ENCODE data around the gene HACD3. TPM values are rescaled to one million over a fixed set of nuclear protein-coding genes. Genes with fewer than 3 reads are reported as not detected.

HACD3 gene
- total RNA-seq, 1 experiment from 2014 or later: 71.6 TPM

GRCh38 chr15:65558336-65558735 lies 28.1 kb downstream of the HACD3 start:
- POLR2A ChIA-PET (ENCODE audit: unreplicated experiment): no interaction called here
- H3K27me3 ChIP-seq (ENCODE audit: insufficient read depth, low read depth): no peaks in the 10 kb centered on the region
- TF ChIP-seq CTCF (conservative IDR thresholded peaks at IDR 0.05) (no peak), EZH2 (IDR thresholded peaks at IDR 0.05; ENCODE audit: low read depth) (no peak)
- CTCF ChIA-PET: no interaction called here
- BruUV-seq (replicated peaks): no TSS peak
- no peaks in the 10 kb centered on the region for H3K79me2 ChIP-seq (ENCODE audit: low read depth)
- H3K4me3 ChIP-seq: no peak overlapping the region
- no peaks in the 10 kb centered on the region for H3K9me2 ChIP-seq (ENCODE audit: insufficient read depth)
- no peaks in the 10 kb centered on the region for H3F3A ChIP-seq (ENCODE audit: insufficient read depth, low read depth)
- H3K9me3 ChIP-seq (ENCODE audit: insufficient read depth, low read depth): no peaks in the 10 kb centered on the region
- no peak overlapping the region for H3K4me2 ChIP-seq
- no peak for DNase-seq
- H3K27ac ChIP-seq: no peak overlapping the region
- H3K36me3 ChIP-seq (ENCODE audit: low read depth): no peaks in the 10 kb centered on the region; the same call in 1 of the 2 replicates
- H3K4me1 ChIP-seq (replicated peaks; ENCODE audit: insufficient read depth): no peaks in the 10 kb centered on the region
- intact Hi-C loops (cut with micrococcal nuclease; ENCODE audit: unreplicated experiment): no loop called here
- H4K20me1 ChIP-seq (ENCODE audit: insufficient read depth): no peaks in the 10 kb centered on the region
- no peak overlapping the region for H2AFZ ChIP-seq

- no peaks in the 10 kb centered on the region for H3K9me3 ChIP-seq (ENCODE audit: insufficient read depth, low read depth)
These were observed 28.9 kb downstream of the HACD3 start for GRCh38 chr15:65558997-65559760.

GRCh38 chr15:65559941-65560340 lies 29.7 kb downstream of the HACD3 start:
- TF ChIP-seq EZH2 (IDR thresholded peaks at IDR 0.05; ENCODE audit: low read depth) (no peak), CTCF (conservative IDR thresholded peaks at IDR 0.05) (no peak)
- no peaks in the 10 kb centered on the region for H4K20me1 ChIP-seq (ENCODE audit: insufficient read depth)
- no TSS peak for BruUV-seq (replicated peaks)
- H3K79me2 ChIP-seq (ENCODE audit: low read depth): no peaks in the 10 kb centered on the region
- POLR2A ChIA-PET (ENCODE audit: unreplicated experiment): interaction anchor here (0.6 kb wide), 1 partner anchor 857 kb away, joined by 4 read pairs; no protein-coding TSS in a partner anchor
- no peaks in the 10 kb centered on the region for H3K9me3 ChIP-seq (ENCODE audit: insufficient read depth, low read depth)
- DNase-seq: no peak
- H3F3A ChIP-seq (ENCODE audit: insufficient read depth, low read depth): no peaks in the 10 kb centered on the region
- H3K36me3 ChIP-seq (ENCODE audit: low read depth): no peaks in the 10 kb centered on the region; the same call in 1 of the 2 replicates
- no peak overlapping the region for H2AFZ ChIP-seq
- H3K4me1 ChIP-seq (replicated peaks; ENCODE audit: insufficient read depth): no peaks in the 10 kb centered on the region
- no peak overlapping the region for H3K4me2 ChIP-seq
- H3K4me3 ChIP-seq: no peak overlapping the region
- no peaks in the 10 kb centered on the region for H3K27me3 ChIP-seq (ENCODE audit: insufficient read depth, low read depth)
- intact Hi-C loops (cut with micrococcal nuclease; ENCODE audit: unreplicated experiment): no loop called here
- H3K9me2 ChIP-seq (ENCODE audit: insufficient read depth): no peaks in the 10 kb centered on the region
- no peak overlapping the region for H3K27ac ChIP-seq
- CTCF ChIA-PET: interaction anchor here (0.6 kb wide), 1 partner anchor 35 kb away, joined by 7 read pairs; no protein-coding TSS in a partner anchor

More at GRCh38 chr15:65558997-65559760, 28.9 kb downstream of the HACD3 start:
- Histone ChIP-seq H3K4me3 (no peak overlapping the region), H3K4me1 (replicated peaks; ENCODE audit: insufficient read depth) (no peaks in the 10 kb centered on the region), H3K4me2 (no peak overlapping the region), H3K79me2 (ENCODE audit: low read depth) (no peaks in the 10 kb centered on the region), H3K9me2 (ENCODE audit: insufficient read depth) (no peaks in the 10 kb centered on the region), H3K36me3 (ENCODE audit: low read depth) (no peaks in the 10 kb centered on the region; the same call in 1 of the 2 replicates), H3K27me3 (ENCODE audit: insufficient read depth, low read depth) (no peaks in the 10 kb centered on the region), H3F3A (ENCODE audit: insufficient read depth, low read depth) (no peaks in the 10 kb centered on the region), H3K27ac (no peak overlapping the region), H4K20me1 (ENCODE audit: insufficient read depth) (no peaks in the 10 kb centered on the region), H2AFZ (no peak overlapping the region)
- POLR2A ChIA-PET (ENCODE audit: unreplicated experiment): interaction anchor here (0.6 kb wide), 1 partner anchor 823 kb away, joined by 11 read pairs; no protein-coding TSS in a partner anchor
- no TSS peak for BruUV-seq (replicated peaks)
- CTCF ChIA-PET: no interaction called here
- intact Hi-C loops (cut with micrococcal nuclease; ENCODE audit: unreplicated experiment): no loop called here
- TF ChIP-seq CTCF (conservative IDR thresholded peaks at IDR 0.05) (no peak), EZH2 (IDR thresholded peaks at IDR 0.05; ENCODE audit: low read depth) (no peak)
- DNase-seq: no peak

Data from PC-9 (cell line).